Kasumi-1 (cell line): Measurements from ENCODE around the gene SLC38A6.
"Not testable (repeated sequence)": the region's sequence is repeated elsewhere in the genome, so short reads cannot be mapped to it uniquely, and the experiment has no call there.

Experiments
- DNase-seq, 2 experiments: peaks; one replicate each; lab custom pipeline; 2025; lab: John Stamatoyannopoulos, UW

SLC38A6 gene

GRCh38 chr14:61051621-61052020 lies 70.6 kb downstream of the SLC38A6 start:
- no peak for DNase-seq

- no peak for DNase-seq
Observed at GRCh38 chr14:61063461-61063860, 82.4 kb downstream of the SLC38A6 start.

- DNase-seq = no peak
Observed at GRCh38 chr14:61064210-61064609, 83.2 kb downstream of the SLC38A6 start.

GRCh38 chr14:61064856-61065255 lies 83.8 kb downstream of the SLC38A6 start:
- DNase-seq = no peak

GRCh38 chr14:61065656-61066055 lies 84.6 kb downstream of the SLC38A6 start:
- no peak for DNase-seq

GRCh38 chr14:61072442-61072841 lies 91.4 kb downstream of the SLC38A6 start:
- DNase-seq = not testable (repeated sequence)

GRCh38 chr14:61074852-61075251 lies 93.8 kb downstream of the SLC38A6 start:
- DNase-seq = no peak

- no peak for DNase-seq
Observed at GRCh38 chr14:61076556-61076955, 95.5 kb downstream of the SLC38A6 start.

GRCh38 chr14:61077437-61077836 lies 96.4 kb downstream of the SLC38A6 start:
- no peak for DNase-seq

GRCh38 chr14:61077951-61078720 lies 97.1 kb downstream of the SLC38A6 start:
- DNase-seq = no peak

- DNase-seq = no peak
Observed at GRCh38 chr14:61080591-61081010, 99.6 kb downstream of the SLC38A6 start.

- DNase-seq = no peak
Observed at GRCh38 chr14:61088081-61088480, 107.0 kb downstream of the SLC38A6 start.

GRCh38 chr14:61089126-61089750 lies 108.2 kb downstream of the SLC38A6 start:
- no peak for DNase-seq

- no peak for DNase-seq
Observed at GRCh38 chr14:61090432-61091216, 109.6 kb downstream of the SLC38A6 start.

- DNase-seq = no peak
Observed at GRCh38 chr14:61091657-61092273, 110.7 kb downstream of the SLC38A6 start.

- not testable (repeated sequence) for DNase-seq
Observed at GRCh38 chr14:61098096-61098495, 117.1 kb downstream of the SLC38A6 start.

GRCh38 chr14:61098721-61099120 lies 117.7 kb downstream of the SLC38A6 start:
- DNase-seq = no peak

GRCh38 chr14:61099216-61099835 lies 118.3 kb downstream of the SLC38A6 start:
- DNase-seq = no peak

- peak; percentile 61 to 70 for DNase-seq
Observed at GRCh38 chr14:61101803-61102548, 120.9 kb downstream of the SLC38A6 start.
